Effector CD8-positive, alpha-beta T cell (primary cell): Measurements from ENCODE around the gene ADAMTS3.
"Not testable (repeated sequence)": the region's sequence is repeated elsewhere in the genome, so short reads cannot be mapped to it uniquely, and the experiment has no call there.

Experiments
- DNase-seq: peaks from one replicate; lab custom pipeline; 2025; lab: John Stamatoyannopoulos, UW

ADAMTS3 gene

DNA sequence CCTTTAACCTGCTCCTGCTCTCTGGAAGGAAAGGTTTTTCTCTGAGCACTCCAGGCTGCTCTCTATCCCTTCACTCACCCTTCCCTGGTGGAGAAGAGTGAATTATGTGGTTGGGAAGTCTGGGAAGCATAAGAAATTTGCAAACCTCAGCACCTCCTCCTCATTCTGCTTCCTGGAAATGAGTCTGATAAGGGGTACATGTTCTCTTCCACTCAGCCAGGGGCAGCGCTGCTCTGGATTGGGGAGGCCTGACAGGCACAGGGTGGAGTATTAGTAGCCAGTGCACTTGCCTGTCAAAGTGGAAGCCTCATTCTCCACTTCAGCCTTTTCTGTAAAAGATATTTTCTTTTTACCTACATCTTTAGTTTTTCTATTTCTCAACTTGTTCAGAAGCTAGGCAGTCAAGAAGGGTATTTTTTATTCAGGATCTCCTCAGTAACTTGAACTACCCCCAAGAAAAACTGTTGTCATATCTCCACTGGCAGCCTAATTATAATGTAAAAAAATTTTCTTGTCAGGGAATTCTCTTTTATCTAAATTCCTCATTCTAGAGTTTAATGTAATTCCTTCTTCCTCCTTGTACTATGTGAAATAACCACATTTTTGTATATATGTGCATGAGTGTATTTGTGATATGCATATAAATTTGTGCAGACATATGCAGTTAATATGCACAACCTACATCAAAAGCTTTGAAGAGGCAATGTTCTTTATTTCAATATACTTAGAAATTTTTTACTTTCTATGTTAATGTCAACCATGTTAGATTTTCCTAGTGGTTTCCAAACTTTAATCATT, 15.3 kb downstream of the ADAMTS3 start:
- no peak for DNase-seq

- no peak for DNase-seq
Observed at GRCh38 chr4:72552447-72552846, 16.6 kb downstream of the ADAMTS3 start.

DNA sequence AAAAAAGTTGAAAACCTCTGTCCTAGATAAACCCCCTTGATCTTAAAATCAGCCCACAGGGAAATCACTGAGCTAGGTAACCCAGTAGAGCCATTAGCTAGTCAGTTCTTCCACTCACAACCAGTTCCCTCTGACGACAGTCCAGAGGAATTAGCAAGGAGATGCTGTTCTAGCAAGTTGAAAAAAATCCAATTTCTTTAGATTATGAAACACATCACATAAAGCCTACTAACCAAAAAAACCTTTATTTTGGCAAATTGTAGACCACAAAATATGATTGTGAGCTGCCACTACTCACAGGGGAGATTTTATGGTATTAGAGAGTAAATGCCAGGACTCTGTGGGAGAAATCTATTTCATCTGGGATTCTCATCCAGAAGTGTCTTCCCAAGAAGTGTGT, 22.6 kb downstream of the ADAMTS3 start:
- no peak for DNase-seq

DNA sequence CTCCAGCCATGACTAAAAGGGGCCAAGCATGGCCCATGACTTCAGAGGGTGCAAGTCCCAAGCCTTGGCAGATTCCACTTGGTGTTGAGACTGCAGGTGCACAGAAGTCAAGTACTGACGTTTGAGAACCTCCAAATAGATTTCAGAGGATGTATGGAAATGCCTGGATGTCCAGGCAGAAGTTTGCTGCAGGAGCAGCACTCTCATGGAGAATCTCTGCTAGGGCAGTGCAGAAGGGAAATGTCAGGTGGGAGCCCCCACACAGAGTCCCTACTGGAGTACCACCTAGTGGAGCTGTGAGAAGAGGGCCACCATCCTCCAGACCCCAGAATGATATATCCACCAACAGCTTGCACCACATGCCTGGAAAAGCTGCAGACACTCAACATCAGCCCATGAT, 28.3 kb downstream of the ADAMTS3 start:
- DNase-seq = not testable (repeated sequence)

GRCh38 chr4:72538006-72538405, 31.0 kb downstream of the ADAMTS3 start:
- no peak for DNase-seq

- no peak for DNase-seq
Observed at GRCh38 chr4:72536443-72536842, 32.6 kb downstream of the ADAMTS3 start.

GRCh38 chr4:72531768-72532290, 37.2 kb downstream of the ADAMTS3 start:
- no peak for DNase-seq

- no peak for DNase-seq
Observed at GRCh38 chr4:72531322-72531721, 37.7 kb downstream of the ADAMTS3 start.

DNA sequence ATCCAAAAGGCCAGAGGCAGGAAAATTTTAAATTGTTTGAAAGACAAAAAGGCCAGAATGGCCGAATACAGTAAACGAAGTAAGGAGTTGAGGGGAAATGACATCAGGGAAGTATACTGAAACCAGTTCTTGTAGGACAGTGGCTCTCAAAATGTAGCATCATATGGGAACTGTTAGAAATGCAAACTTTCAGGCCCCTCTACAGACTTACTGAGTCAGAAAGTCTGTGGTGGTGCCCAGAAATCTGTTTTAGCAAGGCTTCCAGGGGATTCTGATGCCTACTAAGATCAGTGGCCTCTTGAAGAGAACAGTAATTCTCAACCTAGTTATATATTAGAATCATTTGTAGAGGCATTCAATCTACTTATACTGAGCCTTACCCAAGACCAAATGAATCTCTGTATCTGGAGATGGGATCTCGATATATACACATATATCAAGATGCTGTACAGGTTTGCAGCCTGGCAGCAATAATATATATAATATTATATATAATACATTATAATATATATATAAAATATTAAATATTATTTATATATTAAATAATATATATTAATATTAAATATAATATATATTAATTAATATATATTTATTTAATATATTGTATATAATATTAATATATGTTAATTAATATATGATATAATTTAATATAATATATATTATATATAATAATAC, 39.7 kb downstream of the ADAMTS3 start:
- DNase-seq = no peak

GRCh38 chr4:72527038-72527646, 41.9 kb downstream of the ADAMTS3 start:
- no peak for DNase-seq

GRCh38 chr4:72525938-72526337, 43.1 kb downstream of the ADAMTS3 start:
- DNase-seq = no peak

DNA sequence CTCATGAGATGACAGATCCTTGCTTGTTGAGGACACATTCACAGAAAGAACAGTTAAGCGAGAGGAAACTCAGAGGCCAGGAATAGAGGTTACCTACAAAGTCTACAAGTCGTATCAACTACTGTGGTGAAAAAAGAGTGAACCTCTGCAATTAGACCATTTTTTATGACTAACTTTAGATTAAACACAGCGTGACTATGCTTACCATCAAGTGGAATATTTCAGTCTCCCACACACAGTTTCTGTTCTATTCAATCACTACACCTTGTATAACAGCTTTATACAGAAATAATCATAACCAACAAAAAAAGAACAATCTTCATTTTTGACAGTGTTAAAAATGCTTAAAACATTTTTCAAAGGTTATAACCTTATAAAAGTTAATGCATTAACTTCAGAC, 46.6 kb downstream of the ADAMTS3 start:
- no peak for DNase-seq

- DNase-seq = no peak
Observed at GRCh38 chr4:72513227-72513626, 55.8 kb downstream of the ADAMTS3 start.

DNA sequence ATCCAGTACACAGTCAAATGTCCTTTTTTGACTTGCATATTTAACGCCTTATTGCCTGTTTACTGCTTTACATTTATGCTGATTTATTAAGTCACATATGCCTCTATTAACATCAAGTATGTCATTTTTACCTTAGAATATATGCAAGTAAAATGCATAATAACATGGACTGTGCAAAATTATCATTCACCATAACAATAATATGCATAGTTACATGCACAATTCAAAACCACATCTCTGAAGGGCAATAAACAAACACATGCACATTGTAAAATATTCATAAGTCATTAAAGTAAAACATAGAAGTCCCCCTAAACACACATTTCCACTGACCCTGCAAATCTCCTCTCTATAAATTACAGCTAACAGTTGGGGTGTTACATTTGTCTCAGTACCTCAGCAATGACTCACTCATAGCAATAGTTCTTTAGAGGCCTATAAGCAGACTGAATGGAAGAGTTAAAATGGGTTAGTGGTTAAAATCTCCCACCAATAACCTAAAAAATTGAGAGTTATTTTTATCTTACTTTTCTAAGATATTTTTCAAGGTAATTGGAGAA, 61.1 kb downstream of the ADAMTS3 start:
- DNase-seq = no peak

- DNase-seq = no peak
Observed at GRCh38 chr4:72507167-72507566, 61.9 kb downstream of the ADAMTS3 start.

DNA sequence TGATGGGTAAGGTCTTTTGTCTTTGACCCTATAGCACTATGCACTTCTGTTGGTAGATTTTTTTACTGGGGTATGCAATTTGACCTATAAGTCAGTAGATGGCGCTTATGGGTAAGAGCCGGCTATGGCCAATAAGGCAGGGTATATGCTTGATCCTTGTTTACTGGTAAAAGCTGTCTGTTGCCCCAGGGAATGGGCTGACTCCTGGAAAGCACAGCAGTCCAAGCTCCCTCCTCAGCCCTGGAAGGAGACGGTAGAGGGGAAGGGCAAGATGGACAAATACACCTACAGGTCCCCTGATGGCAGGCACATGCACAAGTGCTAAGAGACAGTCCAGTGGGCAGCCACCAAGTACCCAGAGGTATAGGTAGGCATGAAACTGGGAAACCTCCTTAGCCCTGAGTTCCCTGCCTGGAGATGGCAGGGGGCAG, 63.7 kb downstream of the ADAMTS3 start:
- DNase-seq = no peak

- no peak for DNase-seq
Observed at GRCh38 chr4:72500214-72500613, 68.8 kb downstream of the ADAMTS3 start.

DNA sequence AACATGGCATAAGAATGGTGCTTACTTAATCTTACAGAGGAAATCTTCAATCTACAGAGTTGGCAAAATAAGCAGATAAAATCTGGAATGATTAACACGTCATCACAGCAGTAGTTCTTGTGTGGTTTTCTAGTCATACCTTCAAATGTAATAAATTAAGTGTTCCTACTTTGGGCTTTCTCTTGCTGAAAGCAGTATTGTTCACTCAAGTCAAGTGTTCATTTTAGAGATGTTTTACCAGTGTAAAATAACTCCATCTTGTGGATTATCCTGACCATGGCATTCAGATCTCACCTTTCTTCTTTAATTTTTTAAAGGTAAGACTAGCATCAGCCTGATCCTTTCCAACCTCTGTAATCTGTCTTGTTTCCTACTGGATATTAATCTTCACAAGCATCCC, 72.9 kb downstream of the ADAMTS3 start:
- DNase-seq = no peak

DNA sequence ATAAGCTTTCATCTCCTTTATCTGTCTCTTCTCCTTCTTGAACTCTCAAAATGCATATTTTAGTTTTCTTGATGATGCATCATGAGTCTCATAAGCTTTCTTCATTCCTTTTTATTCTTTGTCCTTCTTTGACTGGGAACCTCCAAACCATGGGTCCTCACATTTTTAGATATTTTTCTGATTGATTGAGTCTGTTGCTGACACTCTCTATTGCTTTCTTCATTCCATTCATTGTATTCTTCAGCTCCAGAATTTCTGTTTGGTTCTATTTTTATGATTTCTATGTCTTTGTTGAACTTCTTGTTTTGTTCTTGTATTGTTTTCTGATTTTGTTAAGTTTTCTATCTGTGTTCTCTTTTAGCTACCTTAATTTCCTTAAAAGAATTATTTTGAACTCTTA, 74.9 kb downstream of the ADAMTS3 start:
- no peak for DNase-seq

DNA sequence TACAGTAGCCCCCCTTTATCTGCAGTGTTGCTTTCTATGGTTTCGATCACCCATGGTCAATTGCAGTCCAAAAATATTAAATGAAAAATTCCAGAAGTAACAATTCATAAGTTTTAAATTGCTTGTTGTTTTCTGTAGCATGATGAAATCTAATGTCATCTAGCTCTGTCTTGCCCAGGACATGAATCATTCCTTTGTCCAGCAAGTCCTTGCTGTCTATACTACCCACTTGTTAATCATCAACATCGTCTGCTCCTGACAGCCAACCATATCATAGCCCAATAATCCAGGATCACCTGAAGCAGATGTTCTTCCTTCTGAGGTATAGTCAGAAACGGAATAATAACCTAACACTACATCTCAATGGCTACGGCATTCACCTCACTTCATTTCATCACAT, 79.8 kb downstream of the ADAMTS3 start:
- DNase-seq = no peak

DNA sequence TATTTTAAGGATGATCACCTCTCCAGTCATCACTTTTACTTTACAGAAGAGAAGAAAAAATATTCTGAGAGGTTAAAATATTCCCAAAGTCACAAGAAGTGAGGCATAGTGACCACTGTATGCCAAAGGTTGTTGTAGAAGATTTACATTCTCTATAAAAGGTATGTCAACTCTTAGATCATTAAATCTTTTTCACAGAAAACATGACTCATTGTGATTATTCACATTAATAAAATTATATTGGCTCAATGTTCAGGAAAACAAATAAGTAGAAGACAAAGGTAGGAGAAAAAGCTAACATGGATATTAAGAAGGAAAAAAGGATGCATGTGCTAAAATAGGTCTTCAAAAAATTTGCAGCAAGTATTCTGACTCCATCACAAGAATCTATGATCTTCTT, 82.0 kb downstream of the ADAMTS3 start:
- no peak for DNase-seq

- DNase-seq = no peak
Observed at GRCh38 chr4:72484981-72485380, 84.0 kb downstream of the ADAMTS3 start.
